ENCODE results near the gene C1orf210.

The C1orf210 gene

DNA sequence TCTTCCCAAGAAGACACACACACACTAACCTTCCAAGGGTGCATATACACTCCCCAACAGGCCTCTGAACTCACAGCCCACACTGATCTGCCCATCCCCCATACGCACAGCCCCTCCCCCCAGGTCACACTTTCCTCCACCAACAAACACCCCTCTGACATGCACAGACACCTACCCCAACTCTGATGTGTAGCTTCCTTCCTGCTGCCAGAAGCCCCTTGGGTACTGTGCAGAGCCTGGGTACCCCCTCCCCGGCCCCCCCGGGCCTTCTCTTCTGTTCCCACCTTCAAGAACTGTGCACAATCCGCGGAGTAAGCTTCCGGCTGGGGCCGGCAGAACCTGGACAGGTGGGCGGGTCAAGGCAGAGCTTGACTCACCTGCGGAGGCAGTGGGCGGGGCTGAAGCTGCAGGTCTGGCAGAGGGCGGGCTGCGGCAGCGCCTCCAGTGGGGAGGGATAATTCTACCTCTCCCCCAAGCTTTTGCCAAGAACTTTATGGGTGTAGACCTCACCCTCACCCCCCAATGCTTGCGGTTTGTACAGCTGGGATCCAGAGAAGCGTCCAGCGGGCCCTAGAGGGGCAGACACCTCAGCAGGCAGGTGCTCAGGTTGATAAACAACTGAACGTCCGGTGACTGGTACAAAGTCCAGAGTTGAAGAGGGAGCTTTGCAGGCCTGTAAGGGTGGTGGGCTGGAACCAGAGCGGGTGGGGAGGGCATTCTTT, at the start of gene C1orf210:
C1orf210 (minus strand) TSS at position 313 of the 722 bp plus-strand sequence. CDS start 2,311 bp downstream, outside the sequence.
- no peak for DNase-seq (ENCODE audit: low read depth in 2 of 2)

DNA sequence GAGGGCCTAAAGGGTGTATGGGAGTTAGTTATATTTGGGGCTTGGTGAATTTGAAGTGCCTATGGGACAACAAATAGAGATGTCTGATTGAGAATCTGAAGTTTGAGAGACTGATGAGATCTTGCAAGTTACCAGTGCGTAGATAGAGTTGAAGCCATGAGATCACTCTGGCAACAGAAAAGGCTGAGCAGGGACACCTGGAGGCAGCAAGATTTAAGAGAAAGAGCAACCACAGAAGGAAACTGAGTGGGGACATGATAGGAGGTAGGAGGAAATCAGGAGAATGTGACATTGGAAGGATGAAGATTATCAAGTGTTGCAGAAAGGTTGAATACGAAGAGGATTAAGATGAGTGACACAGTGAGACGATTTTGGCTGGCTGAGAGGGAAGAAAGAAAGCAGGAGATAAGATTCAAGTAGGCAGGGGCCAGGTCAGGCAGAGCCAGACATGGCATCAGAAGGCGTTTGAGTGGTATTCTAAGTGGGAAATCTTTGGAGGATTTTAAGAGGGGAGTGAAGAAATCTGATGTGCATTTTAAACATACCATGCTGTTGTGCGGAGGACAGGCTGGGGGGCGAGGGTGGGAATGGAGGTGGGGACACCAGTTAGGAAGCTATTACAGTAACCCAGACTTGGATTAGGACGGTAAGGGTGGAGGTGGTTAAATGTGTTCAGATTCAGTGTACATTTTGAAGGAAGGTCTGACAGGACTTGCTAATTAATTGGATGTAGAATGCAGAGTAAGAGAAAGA, 49.2 kb upstream of the C1orf210 start:
- DNase-seq (ENCODE audit: low read depth in 2 of 2): no peak

GRCh38 chr1:43331688-43332087, 46.3 kb upstream of the C1orf210 start:
- DNase-seq (ENCODE audit: low read depth in 2 of 2): no peak

GRCh38 chr1:43329995-43330751, 44.8 kb upstream of the C1orf210 start:
- peak; percentile 60 to 62 for DNase-seq (ENCODE audit: low read depth in 2 of 2)

- peak; percentile 59 to 69 for DNase-seq (ENCODE audit: low read depth in 2 of 2)
Measured at GRCh38 chr1:43327549-43328292, 42.3 kb upstream of the C1orf210 start.

DNA sequence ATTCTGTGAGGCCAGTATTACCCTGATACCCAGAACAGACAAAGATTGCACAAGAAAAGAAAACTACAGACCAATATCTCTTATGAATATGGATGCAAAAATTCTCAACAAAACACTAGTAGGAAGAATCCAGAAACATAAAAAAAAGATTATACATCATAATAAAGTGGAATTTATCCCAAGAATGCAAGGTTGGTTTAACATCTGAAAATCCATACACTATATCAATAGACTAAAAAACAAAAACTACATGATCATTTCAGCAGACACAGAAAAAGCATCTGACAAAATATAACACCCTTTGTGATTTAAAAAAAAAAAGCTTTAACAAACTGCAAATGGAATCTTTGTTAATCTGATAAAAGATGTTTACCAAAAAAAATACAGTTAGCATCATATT, 40.0 kb upstream of the C1orf210 start:
- DNase-seq (ENCODE audit: low read depth in 2 of 2): no peak

- DNase-seq (ENCODE audit: low read depth in 2 of 2): no peak
Measured at GRCh38 chr1:43324810-43325209, 39.4 kb upstream of the C1orf210 start.

- DNase-seq (ENCODE audit: low read depth in 2 of 2): no peak
Measured at GRCh38 chr1:43322506-43322905, 37.1 kb upstream of the C1orf210 start.

DNA sequence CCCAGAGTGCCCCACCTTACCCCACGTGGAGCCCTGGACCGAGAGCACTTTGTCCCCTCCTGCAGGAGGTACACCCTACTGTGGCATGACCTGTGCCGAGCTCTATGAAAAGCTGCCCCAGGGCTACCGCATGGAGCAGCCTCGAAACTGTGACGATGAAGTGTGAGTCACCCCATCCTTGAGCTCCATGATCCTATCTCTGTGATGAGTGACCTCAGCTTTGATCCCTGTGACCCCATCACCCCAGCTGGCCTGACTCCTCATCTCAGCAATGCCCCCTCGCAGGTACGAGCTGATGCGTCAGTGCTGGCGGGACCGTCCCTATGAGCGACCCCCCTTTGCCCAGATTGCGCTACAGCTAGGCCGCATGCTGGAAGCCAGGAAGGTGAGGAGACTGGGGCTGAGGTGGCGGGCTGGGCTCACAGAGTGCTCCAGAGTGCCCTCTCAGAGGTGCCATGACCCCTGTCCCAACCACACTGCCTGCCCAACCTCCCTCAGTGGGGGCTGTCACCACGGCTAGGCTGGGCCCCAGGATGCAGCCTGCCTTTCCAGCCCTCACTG, 36.0 kb upstream of the C1orf210 start:
- no peak for DNase-seq (ENCODE audit: low read depth in 2 of 2)

GRCh38 chr1:43319766-43320165, 34.4 kb upstream of the C1orf210 start:
- DNase-seq (ENCODE audit: low read depth in 2 of 2): no peak

DNA sequence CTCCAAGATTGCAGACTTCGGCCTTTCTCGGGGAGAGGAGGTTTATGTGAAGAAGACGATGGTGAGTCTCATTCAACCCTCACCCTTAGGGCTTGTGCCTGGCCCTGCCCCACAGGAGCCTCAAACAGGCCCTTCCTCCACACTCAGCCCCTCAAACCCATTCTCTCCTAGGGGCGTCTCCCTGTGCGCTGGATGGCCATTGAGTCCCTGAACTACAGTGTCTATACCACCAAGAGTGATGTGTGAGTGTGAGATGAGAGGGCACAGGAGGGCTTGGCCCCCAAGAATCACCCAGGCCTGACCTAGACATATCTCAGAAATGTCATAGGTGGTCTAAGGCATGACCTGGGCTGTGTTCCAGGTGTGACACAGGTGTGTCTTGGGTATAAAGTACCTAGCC, 33.9 kb upstream of the C1orf210 start:
- no peak for DNase-seq (ENCODE audit: low read depth in 2 of 2)

- DNase-seq (ENCODE audit: low read depth in 2 of 2): no peak
Measured at GRCh38 chr1:43318831-43319230, 33.5 kb upstream of the C1orf210 start.

DNA sequence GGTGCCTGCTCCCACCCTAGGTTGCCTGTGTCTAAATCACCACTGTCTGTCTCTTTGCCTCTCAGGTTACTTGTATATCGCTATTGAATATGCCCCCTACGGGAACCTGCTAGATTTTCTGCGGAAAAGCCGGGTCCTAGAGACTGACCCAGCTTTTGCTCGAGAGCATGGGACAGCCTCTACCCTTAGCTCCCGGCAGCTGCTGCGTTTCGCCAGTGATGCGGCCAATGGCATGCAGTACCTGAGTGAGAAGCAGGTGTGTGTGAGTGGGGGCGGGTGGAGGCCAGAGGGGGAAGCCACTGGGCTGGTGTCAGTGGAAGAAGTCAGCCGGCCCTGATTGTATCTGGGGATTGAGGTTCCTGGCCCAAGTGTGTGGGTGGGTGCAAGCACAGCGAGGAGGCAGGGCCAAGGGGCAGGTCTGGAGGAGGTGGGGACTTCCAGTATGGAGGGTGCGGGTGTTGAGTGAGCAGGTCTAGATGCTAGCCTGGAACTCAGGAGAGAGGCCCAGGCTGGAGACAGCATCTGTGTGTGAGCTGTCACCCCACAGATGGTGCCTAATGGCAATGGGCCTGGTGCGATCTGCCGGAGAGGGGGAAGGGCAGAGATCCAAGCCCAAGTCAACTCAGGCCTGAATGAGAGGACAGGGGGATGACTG, 32.6 kb upstream of the C1orf210 start:
- no peak for DNase-seq (ENCODE audit: low read depth in 2 of 2)

GRCh38 chr1:43316738-43317520, 31.5 kb upstream of the C1orf210 start:
- no peak for DNase-seq (ENCODE audit: low read depth in 2 of 2)

DNA sequence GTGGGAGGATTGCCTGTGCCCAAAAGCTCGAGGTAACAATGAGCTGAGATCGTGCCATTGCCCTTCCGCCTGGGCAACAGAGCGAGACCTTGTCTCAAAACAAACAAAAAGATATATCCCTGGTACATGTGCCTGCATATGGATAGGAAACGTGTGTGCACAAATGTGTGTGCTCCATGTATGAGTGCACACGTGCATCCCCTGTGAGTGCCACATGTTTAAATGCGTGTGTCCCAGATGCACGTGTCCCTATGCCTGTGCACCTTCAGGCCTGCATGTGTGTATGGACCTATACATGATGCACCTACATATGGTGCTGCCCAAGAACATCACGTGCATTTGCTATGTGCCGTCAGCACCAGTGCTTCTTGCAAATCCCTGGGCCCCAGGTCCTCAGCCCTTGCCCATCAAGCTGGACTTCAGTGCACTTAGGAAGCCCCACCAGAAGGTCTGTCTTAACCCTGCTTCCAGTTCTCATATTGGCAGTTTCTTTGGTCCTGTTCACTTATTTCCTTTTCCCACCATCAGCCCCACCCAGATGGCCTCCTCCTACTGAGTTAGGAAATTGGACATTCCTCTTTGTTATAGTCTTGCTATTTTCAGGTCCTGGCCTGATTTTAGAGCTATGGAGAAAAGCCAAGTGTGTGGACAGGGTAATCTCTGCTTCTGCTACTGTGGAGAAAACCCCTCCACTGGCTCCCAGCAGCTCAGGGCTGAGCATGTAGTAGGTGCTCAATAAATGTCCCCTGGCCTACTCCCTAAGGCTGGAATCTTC, 30.8 kb upstream of the C1orf210 start:
- DNase-seq (ENCODE audit: low read depth in 2 of 2): no peak

GRCh38 chr1:43315481-43315880, 30.1 kb upstream of the C1orf210 start:
- DNase-seq (ENCODE audit: low read depth in 2 of 2): no peak

DNA sequence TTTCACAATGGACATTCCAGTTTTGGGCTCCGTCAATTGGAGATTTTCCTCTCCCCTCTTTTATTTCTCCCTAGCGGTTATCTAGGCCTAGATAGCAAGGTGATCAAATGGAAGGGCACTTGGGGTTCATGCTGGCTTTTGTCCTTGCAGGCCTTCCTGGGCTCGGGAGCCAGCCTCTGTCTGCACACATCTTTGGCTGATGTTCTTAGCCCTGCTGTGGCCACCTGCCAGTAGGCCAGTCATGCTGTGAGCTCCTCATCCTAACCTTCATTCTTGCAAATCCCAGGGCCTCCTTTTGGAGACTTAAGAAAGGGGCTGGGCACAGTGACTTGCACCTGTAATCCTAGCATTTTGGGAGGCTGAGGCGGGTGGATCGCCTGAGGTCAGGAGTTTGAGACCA, 28.9 kb upstream of the C1orf210 start:
- DNase-seq (ENCODE audit: low read depth in 2 of 2): no peak

GRCh38 chr1:43313771-43314170, 28.4 kb upstream of the C1orf210 start:
- DNase-seq (ENCODE audit: low read depth in 2 of 2): no peak
